WTC11 (cell line): ENCODE data around the gene NFKB1. TPM values are rescaled to one million over a fixed set of nuclear protein-coding genes. Genes with fewer than 3 reads are reported as not detected.

ENCODE experiments used
- ATAC-seq: fragments of 200-7000 bp; cut with Tn5 transposase; 2 replicates; pipeline ENCODE4 v1.10.0; 2021; ENCODE audit warnings: mild to moderate bottlenecking, moderate library complexity
- CTCF ChIA-PET: fragments of 300-600 bp; sonication (Branson Sonifier 250); formaldehyde crosslinking; loops from one replicate; lab custom pipeline; 2021; ENCODE audit warnings: antibody characterized with exemption; lab: Charles Lee
- POLR2A ChIA-PET: fragments of 350-600 bp; sonication (Branson Sonifier 250); formaldehyde crosslinking; loops from one replicate; lab custom pipeline; 2021; ENCODE audit warnings: antibody characterized with exemption; lab: Charles Lee
- DNase-seq: peaks from one replicate; pipeline ENCODE4 v3.0.0; 2021; ENCODE audit warnings: low spot score
- H3K27ac Mint-ChIP-seq: 2 replicates; pipeline ENCODE4 v1.8.0; 2021; ENCODE audit warnings: mixed read lengths
- H3K27me3 Mint-ChIP-seq: 2 replicates; pipeline ENCODE4 v1.8.0; 2021; ENCODE audit warnings: low read depth, mild to moderate bottlenecking, moderate library complexity, mixed read lengths
- H3K36me3 Mint-ChIP-seq: 2 replicates; pipeline ENCODE4 v1.8.0; 2021; ENCODE audit warnings: mixed read lengths
- H3K4me1 Mint-ChIP-seq: 2 replicates; pipeline ENCODE4 v1.8.0; 2022; ENCODE audit warnings: mixed read lengths
- H3K4me3 Mint-ChIP-seq: 2 replicates; pipeline ENCODE4 v1.8.0; 2021; ENCODE audit warnings: mild to moderate bottlenecking, moderate library complexity, mixed read lengths
- H3K9me3 Mint-ChIP-seq: 2 replicates; pipeline ENCODE4 v1.8.0; 2021; ENCODE audit warnings: mixed read lengths
- ELF4 ChIP-seq: sonication (generic); formaldehyde crosslinking; IDR thresholded peaks from 2 replicates; pipeline ENCODE4 v1.8.1; 2022; ENCODE audit warnings: low read depth, mild to moderate bottlenecking, moderate library complexity, missing genetic modification reagents
- EMX1 ChIP-seq: fragments of 250-450 bp; sonication (Bioruptor Pico); IDR thresholded peaks from 2 replicates; pipeline ENCODE4 v1.8.0; 2021; ENCODE audit warnings: mild to moderate bottlenecking
- FOXP1 ChIP-seq: sonication (generic); formaldehyde crosslinking; IDR thresholded peaks from 2 replicates; pipeline ENCODE4 v1.8.0; 2022; ENCODE audit warnings: missing genetic modification reagents, mild to moderate bottlenecking, moderate library complexity, borderline replicate concordance
- GABPB1 ChIP-seq: sonication (generic); formaldehyde crosslinking; IDR thresholded peaks from 2 replicates; pipeline ENCODE4 v1.8.1; 2023; ENCODE audit warnings: mild to moderate bottlenecking, missing genetic modification reagents
- GRHL2 ChIP-seq: fragments of 250-450 bp; sonication (Bioruptor Pico); IDR thresholded peaks from 2 replicates; pipeline ENCODE4 v1.8.0; 2022; ENCODE audit warnings: mild to moderate bottlenecking, moderate library complexity; ENCODE audit not compliant: insufficient replicate concordance, severe bottlenecking
- IRF2 ChIP-seq: sonication (generic); formaldehyde crosslinking; IDR thresholded peaks from 2 replicates; pipeline ENCODE4 v1.8.0; 2022; ENCODE audit warnings: low read depth, missing genetic modification reagents, borderline replicate concordance
- JAZF1 ChIP-seq: fragments of 250-450 bp; sonication (Bioruptor Pico); IDR thresholded peaks from 2 replicates; pipeline ENCODE4 v1.9.0; 2021; ENCODE audit warnings: moderate library complexity, mild to moderate bottlenecking, inconsistent platforms
- NFATC4 ChIP-seq: fragments of 250-450 bp; sonication (Bioruptor Pico); IDR thresholded peaks from 2 replicates; pipeline ENCODE4 v1.9.0; 2021; ENCODE audit warnings: mild to moderate bottlenecking
- NFE2L1 ChIP-seq: sonication (generic); formaldehyde crosslinking; IDR thresholded peaks from 2 replicates; pipeline ENCODE4 v1.8.1; 2023; ENCODE audit warnings: missing genetic modification reagents
- PRRX2 ChIP-seq: fragments of 250-450 bp; sonication (Bioruptor Pico); IDR thresholded peaks from 2 replicates; pipeline ENCODE4 v1.8.0; 2021; ENCODE audit warnings: mild to moderate bottlenecking
- SMAD3 ChIP-seq: sonication (generic); formaldehyde crosslinking; IDR thresholded peaks from 2 replicates; pipeline ENCODE4 v1.8.0; 2022; ENCODE audit warnings: missing genetic modification reagents, mild to moderate bottlenecking, borderline replicate concordance
- TEAD4 ChIP-seq: sonication (generic); formaldehyde crosslinking; IDR thresholded peaks from 2 replicates; pipeline ENCODE4 v1.8.0; 2022; ENCODE audit warnings: mild to moderate bottlenecking, missing genetic modification reagents
- ZNF121 ChIP-seq: sonication (generic); formaldehyde crosslinking; IDR thresholded peaks from 2 replicates; pipeline ENCODE4 v1.8.0; 2023; ENCODE audit warnings: missing genetic modification reagents
- total RNA-seq: library from RNA; stranded (reverse); gene quantifications from 3 replicates; pipeline ENCODE4 v1.2.3, GENCODE V29; 2021
- TF ChIP-seq, protein P1 (sequence below): sonication (generic); formaldehyde crosslinking; IDR thresholded peaks from 2 replicates; pipeline ENCODE4 v1.8.0; 2022; ENCODE audit warnings: mild to moderate bottlenecking, missing genetic modification reagents
- TF ChIP-seq, protein P2 (sequence below): fragments of 200-600 bp; IDR thresholded peaks from 2 replicates; pipeline ENCODE4 v1.8.0; 2022; ENCODE audit warnings: antibody characterized with exemption
- TF ChIP-seq, protein P3 (sequence below): sonication (generic); formaldehyde crosslinking; IDR thresholded peaks from 2 replicates; pipeline ENCODE4 v1.8.1; 2022; ENCODE audit warnings: missing genetic modification reagents, borderline replicate concordance
- TF ChIP-seq, protein P4 (sequence below): sonication (generic); formaldehyde crosslinking; IDR thresholded peaks from 2 replicates; pipeline ENCODE4 v1.8.0; 2023; ENCODE audit warnings: missing genetic modification reagents
- TF ChIP-seq, protein P5 (sequence below): sonication (generic); formaldehyde crosslinking; IDR thresholded peaks from 2 replicates; pipeline ENCODE4 v1.8.1; 2023; ENCODE audit warnings: mild to moderate bottlenecking, moderate library complexity, missing genetic modification reagents
- TF ChIP-seq, protein P6 (sequence below): sonication (generic); formaldehyde crosslinking; IDR thresholded peaks from 2 replicates; pipeline ENCODE4 v1.8.1; 2022; ENCODE audit warnings: low read depth, missing genetic modification reagents, borderline replicate concordance
- TF ChIP-seq, protein P7 (sequence below): fragments of 250-450 bp; sonication (Bioruptor Pico); IDR thresholded peaks from 2 replicates; pipeline ENCODE4 v1.9.0; 2021; ENCODE audit warnings: mild to moderate bottlenecking

NFKB1 gene
- total RNA-seq, 1 experiment from 2014 or later: 5.6 TPM

DNA sequence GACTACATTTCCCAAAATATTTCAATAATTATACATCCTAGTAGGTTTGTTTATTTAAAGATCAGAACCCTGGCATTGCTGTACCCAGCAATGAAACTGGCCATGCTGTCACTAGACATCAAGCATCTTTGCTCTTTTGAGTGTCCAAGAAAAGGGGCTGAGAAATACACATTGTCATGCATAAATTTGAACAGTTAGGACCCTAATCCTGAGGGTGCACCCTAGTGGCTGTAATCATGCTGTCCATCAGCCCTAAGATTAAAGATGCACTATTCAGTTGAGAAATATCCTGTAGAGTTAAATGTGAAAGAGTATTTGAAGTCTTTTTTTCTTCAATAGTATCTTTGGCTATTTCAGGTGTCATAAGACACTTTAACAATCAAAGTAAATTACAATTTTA is 108.8 kb downstream of the NFKB1 start:
- Mint-ChIP-seq H3K9me3 (peaks cover 4% of the 10 kb centered on the region; the same call in 1 of the 2 replicates), H3K27me3 (no peaks in the 10 kb centered on the region), H3K4me1 (peaks cover 20% of the 10 kb centered on the region), H3K36me3 (peaks cover 3% of the 10 kb centered on the region; the same call in 1 of the 2 replicates), H3K27ac (no peak overlapping the region), H3K4me3 (no peak overlapping the region)
- DNase-seq: no peak
- ATAC-seq: no peak
- ChIA-PET POLR2A (no interaction called here), CTCF (interaction anchor here (1.7 to 2.6 kb wide), 2 partner anchors 14 to 31 kb away, joined by 6 to 12 read pairs; no protein-coding TSS in a partner anchor)
- TF ChIP-seq NFATC4: no peak
- TF ChIP-seq, protein P1, sequence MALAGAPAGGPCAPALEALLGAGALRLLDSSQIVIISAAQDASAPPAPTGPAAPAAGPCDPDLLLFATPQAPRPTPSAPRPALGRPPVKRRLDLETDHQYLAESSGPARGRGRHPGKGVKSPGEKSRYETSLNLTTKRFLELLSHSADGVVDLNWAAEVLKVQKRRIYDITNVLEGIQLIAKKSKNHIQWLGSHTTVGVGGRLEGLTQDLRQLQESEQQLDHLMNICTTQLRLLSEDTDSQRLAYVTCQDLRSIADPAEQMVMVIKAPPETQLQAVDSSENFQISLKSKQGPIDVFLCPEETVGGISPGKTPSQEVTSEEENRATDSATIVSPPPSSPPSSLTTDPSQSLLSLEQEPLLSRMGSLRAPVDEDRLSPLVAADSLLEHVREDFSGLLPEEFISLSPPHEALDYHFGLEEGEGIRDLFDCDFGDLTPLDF (CRISPR knock-in tag): no peak
- no peak for TF ChIP-seq ZNF121 (CRISPR knock-in tag)
- TF ChIP-seq JAZF1 (CRISPR knock-in tag): no peak
- TF ChIP-seq PRRX2 (CRISPR knock-in tag): no peak
- TF ChIP-seq ELF4: no peak
- TF ChIP-seq, protein P2, sequence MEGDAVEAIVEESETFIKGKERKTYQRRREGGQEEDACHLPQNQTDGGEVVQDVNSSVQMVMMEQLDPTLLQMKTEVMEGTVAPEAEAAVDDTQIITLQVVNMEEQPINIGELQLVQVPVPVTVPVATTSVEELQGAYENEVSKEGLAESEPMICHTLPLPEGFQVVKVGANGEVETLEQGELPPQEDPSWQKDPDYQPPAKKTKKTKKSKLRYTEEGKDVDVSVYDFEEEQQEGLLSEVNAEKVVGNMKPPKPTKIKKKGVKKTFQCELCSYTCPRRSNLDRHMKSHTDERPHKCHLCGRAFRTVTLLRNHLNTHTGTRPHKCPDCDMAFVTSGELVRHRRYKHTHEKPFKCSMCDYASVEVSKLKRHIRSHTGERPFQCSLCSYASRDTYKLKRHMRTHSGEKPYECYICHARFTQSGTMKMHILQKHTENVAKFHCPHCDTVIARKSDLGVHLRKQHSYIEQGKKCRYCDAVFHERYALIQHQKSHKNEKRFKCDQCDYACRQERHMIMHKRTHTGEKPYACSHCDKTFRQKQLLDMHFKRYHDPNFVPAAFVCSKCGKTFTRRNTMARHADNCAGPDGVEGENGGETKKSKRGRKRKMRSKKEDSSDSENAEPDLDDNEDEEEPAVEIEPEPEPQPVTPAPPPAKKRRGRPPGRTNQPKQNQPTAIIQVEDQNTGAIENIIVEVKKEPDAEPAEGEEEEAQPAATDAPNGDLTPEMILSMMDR: no peak
- no peak for TF ChIP-seq GRHL2 (CRISPR knock-in tag)
- TF ChIP-seq, protein P3, sequence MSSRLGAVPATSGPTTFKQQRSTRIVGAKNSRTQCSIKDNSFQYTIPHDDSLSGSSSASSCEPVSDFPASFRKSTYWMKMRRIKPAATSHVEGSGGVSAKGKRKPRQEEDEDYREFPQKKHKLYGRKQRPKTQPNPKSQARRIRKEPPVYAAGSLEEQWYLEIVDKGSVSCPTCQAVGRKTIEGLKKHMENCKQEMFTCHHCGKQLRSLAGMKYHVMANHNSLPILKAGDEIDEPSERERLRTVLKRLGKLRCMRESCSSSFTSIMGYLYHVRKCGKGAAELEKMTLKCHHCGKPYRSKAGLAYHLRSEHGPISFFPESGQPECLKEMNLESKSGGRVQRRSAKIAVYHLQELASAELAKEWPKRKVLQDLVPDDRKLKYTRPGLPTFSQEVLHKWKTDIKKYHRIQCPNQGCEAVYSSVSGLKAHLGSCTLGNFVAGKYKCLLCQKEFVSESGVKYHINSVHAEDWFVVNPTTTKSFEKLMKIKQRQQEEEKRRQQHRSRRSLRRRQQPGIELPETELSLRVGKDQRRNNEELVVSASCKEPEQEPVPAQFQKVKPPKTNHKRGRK (CRISPR knock-in tag): no peak
- TF ChIP-seq, protein P4, sequence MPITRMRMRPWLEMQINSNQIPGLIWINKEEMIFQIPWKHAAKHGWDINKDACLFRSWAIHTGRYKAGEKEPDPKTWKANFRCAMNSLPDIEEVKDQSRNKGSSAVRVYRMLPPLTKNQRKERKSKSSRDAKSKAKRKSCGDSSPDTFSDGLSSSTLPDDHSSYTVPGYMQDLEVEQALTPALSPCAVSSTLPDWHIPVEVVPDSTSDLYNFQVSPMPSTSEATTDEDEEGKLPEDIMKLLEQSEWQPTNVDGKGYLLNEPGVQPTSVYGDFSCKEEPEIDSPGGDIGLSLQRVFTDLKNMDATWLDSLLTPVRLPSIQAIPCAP (CRISPR knock-in tag): no peak
- no peak for TF ChIP-seq IRF2 (CRISPR knock-in tag)
- no peak for TF ChIP-seq EMX1
- TF ChIP-seq, protein P5, sequence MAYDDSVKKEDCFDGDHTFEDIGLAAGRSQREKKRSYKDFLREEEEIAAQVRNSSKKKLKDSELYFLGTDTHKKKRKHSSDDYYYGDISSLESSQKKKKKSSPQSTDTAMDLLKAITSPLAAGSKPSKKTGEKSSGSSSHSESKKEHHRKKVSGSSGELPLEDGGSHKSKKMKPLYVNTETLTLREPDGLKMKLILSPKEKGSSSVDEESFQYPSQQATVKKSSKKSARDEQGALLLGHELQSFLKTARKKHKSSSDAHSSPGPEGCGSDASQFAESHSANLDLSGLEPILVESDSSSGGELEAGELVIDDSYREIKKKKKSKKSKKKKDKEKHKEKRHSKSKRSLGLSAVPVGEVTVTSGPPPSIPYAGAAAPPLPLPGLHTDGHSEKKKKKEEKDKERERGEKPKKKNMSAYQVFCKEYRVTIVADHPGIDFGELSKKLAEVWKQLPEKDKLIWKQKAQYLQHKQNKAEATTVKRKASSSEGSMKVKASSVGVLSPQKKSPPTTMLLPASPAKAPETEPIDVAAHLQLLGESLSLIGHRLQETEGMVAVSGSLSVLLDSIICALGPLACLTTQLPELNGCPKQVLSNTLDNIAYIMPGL: no peak
- TF ChIP-seq GABPB1 (CRISPR knock-in tag): no peak
- TF ChIP-seq FOXP1 (CRISPR knock-in tag): no peak
- TF ChIP-seq, protein P6, sequence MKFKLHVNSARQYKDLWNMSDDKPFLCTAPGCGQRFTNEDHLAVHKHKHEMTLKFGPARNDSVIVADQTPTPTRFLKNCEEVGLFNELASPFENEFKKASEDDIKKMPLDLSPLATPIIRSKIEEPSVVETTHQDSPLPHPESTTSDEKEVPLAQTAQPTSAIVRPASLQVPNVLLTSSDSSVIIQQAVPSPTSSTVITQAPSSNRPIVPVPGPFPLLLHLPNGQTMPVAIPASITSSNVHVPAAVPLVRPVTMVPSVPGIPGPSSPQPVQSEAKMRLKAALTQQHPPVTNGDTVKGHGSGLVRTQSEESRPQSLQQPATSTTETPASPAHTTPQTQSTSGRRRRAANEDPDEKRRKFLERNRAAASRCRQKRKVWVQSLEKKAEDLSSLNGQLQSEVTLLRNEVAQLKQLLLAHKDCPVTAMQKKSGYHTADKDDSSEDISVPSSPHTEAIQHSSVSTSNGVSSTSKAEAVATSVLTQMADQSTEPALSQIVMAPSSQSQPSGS: no peak
- TF ChIP-seq NFE2L1 (CRISPR knock-in tag): no peak
- no peak for TF ChIP-seq SMAD3 (CRISPR knock-in tag)
- no peak for TF ChIP-seq TEAD4 (CRISPR knock-in tag)
- TF ChIP-seq, protein P7, sequence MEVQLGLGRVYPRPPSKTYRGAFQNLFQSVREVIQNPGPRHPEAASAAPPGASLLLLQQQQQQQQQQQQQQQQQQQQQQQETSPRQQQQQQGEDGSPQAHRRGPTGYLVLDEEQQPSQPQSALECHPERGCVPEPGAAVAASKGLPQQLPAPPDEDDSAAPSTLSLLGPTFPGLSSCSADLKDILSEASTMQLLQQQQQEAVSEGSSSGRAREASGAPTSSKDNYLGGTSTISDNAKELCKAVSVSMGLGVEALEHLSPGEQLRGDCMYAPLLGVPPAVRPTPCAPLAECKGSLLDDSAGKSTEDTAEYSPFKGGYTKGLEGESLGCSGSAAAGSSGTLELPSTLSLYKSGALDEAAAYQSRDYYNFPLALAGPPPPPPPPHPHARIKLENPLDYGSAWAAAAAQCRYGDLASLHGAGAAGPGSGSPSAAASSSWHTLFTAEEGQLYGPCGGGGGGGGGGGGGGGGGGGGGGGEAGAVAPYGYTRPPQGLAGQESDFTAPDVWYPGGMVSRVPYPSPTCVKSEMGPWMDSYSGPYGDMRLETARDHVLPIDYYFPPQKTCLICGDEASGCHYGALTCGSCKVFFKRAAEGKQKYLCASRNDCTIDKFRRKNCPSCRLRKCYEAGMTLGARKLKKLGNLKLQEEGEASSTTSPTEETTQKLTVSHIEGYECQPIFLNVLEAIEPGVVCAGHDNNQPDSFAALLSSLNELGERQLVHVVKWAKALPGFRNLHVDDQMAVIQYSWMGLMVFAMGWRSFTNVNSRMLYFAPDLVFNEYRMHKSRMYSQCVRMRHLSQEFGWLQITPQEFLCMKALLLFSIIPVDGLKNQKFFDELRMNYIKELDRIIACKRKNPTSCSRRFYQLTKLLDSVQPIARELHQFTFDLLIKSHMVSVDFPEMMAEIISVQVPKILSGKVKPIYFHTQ (CRISPR knock-in tag): no peak
